ENCODE data around the gene MRGPRF.

Gene MRGPRF

GRCh38 chr11:69027704-69028372, 14.8 kb upstream of the MRGPRF start:
- ChIA-PET POLR2A (ENCODE audit: low non-redundant PET) (no interaction called here), CTCF (interaction anchor here (1.4 kb wide), 1 partner anchor 15 kb away, joined by 3 read pairs; the partner anchor contains the start of gene MRGPRF)
- DNase-seq (ENCODE audit: low spot score) = no peak
- TF ChIP-seq CTCF (conservative IDR thresholded peaks at IDR 0.05; ENCODE audit: low read depth) = no peak
- H3K27ac ChIP-seq = no peak overlapping the region

- DNase-seq (ENCODE audit: low spot score) = no peak
- ChIA-PET CTCF (no interaction called here), POLR2A (ENCODE audit: low non-redundant PET) (no interaction called here)
- no peak for TF ChIP-seq CTCF (conservative IDR thresholded peaks at IDR 0.05; ENCODE audit: low read depth)
- no peak overlapping the region for H3K27ac ChIP-seq
Observed at GRCh38 chr11:69024509-69024908, 11.5 kb upstream of the MRGPRF start.

GRCh38 chr11:69022260-69022659, 9.2 kb upstream of the MRGPRF start:
- H3K27ac ChIP-seq = no peak overlapping the region
- DNase-seq (ENCODE audit: low spot score) = no peak
- POLR2A ChIA-PET (ENCODE audit: low non-redundant PET) = interaction anchor here (0.6 kb wide), 1 partner anchor 14 kb away, joined by 3 read pairs; no protein-coding TSS in a partner anchor
- CTCF ChIA-PET = no interaction called here
- TF ChIP-seq CTCF (conservative IDR thresholded peaks at IDR 0.05; ENCODE audit: low read depth) = no peak

- ChIA-PET POLR2A (ENCODE audit: low non-redundant PET) (no interaction called here), CTCF (no interaction called here)
- DNase-seq (ENCODE audit: low spot score) = no peak
- no peak overlapping the region for H3K27ac ChIP-seq
- TF ChIP-seq CTCF (conservative IDR thresholded peaks at IDR 0.05; ENCODE audit: low read depth) = no peak
Observed at GRCh38 chr11:69018924-69019323, 5.9 kb upstream of the MRGPRF start.

GRCh38 chr11:69017951-69018350, 4.9 kb upstream of the MRGPRF start:
- POLR2A ChIA-PET (ENCODE audit: low non-redundant PET) = no interaction called here
- no peak for TF ChIP-seq CTCF (conservative IDR thresholded peaks at IDR 0.05; ENCODE audit: low read depth)
- CTCF ChIA-PET = no interaction called here

GRCh38 chr11:69014898-69015549, 2.0 kb upstream of the MRGPRF start:
- H3K27ac ChIP-seq = no peak overlapping the region
- CTCF ChIA-PET = interaction anchor here (0.5 kb wide), 1 partner anchor 656 kb away, joined by 3 read pairs; no protein-coding TSS in a partner anchor
- POLR2A ChIA-PET (ENCODE audit: low non-redundant PET) = no interaction called here
- no peak for TF ChIP-seq CTCF (conservative IDR thresholded peaks at IDR 0.05; ENCODE audit: low read depth)
- no peak for DNase-seq (ENCODE audit: low spot score)

More at GRCh38 chr11:69017951-69018350, 4.9 kb upstream of the MRGPRF start:
- no peak overlapping the region for H3K27ac ChIP-seq
- no peak for DNase-seq (ENCODE audit: low spot score)
